B cell (primary cell): ENCODE results near the gene HNRNPC. TPM values are rescaled to one million over a fixed set of nuclear protein-coding genes. Genes with fewer than 3 reads are reported as not detected.

ENCODE experiments used
- ATAC-seq: fragments of 200-7000 bp; cut with Tn5 transposase; one replicate; pipeline ENCODE4 v1.10.0; 2021; ENCODE audit warnings: low read depth, mild to moderate bottlenecking, moderate number of reproducible peaks, moderate library complexity
- CTCF ChIA-PET: fragments of 350-600 bp; sonication (Branson Sonifier 250); formaldehyde crosslinking; loops from one replicate; lab custom pipeline; 2021; ENCODE audit warnings: antibody characterized with exemption, inconsistent platforms; lab: Charles Lee
- POLR2A ChIA-PET: fragments of 350-600 bp; sonication (Branson Sonifier 250); formaldehyde crosslinking; loops from one replicate; lab custom pipeline; 2021; ENCODE audit warnings: antibody characterized with exemption; lab: Charles Lee
- DNase-seq: peaks from one replicate; pipeline ENCODE4 v3.0.0; 2013
- H2AFZ ChIP-seq: 2 replicates; pipeline ENCODE4 v1.6.1; 2012; ENCODE audit warnings: mild to moderate bottlenecking, low read depth, low read length; ENCODE audit not compliant: insufficient read depth, poor library complexity, severe bottlenecking
- H3K27ac ChIP-seq, 2 donors: 1 replicate in 1 of 2; 2 replicates in 1 of 2; pipeline ENCODE4 v1.5.1; 2012 to 2013; ENCODE audit warnings: low read length in 2 of 2, mild to moderate bottlenecking in 2 of 2, moderate library complexity in 1 of 2
- H3K27me3 ChIP-seq, 4 experiments: fragments of 200-600 bp in 1 of 4; sonication (generic) in 1 of 4; replicated peaks in 1 of 4; 1 replicate in 2 of 4; 2 replicates in 2 of 4; pipeline versions ENCODE4 v1.6.1 to v1.7.0; 2013 to 2016; ENCODE audit warnings: low read length in 3 of 4, mild to moderate bottlenecking in 2 of 4, mixed read lengths in 1 of 4, moderate library complexity in 1 of 4; ENCODE audit not compliant: insufficient read depth in 4 of 4, control insufficient read depth in 3 of 4; ENCODE audit errors: control extremely low read depth in 1 of 4
- H3K36me3 ChIP-seq, 2 experiments: replicated peaks in 1 of 2; 1 replicate in 1 of 2; 2 replicates in 1 of 2; pipeline versions ENCODE4 v1.6.1 to v1.7.1; 2013; ENCODE audit warnings: low read length in 1 of 2; ENCODE audit not compliant: insufficient read depth in 2 of 2, control insufficient read depth in 1 of 2; ENCODE audit errors: control extremely low read depth in 1 of 2, extremely low read depth in 1 of 2
- H3K4me1 ChIP-seq, 2 donors: fragments of 200-600 bp in 1 of 2; sonication (generic) in 1 of 2; 1 replicate in 1 of 2; 2 replicates in 1 of 2; pipeline versions ENCODE4 v1.5.1 to v1.6.1; 2013 to 2017; ENCODE audit warnings: low read length in 2 of 2; ENCODE audit not compliant: control insufficient read depth in 2 of 2, insufficient read depth in 2 of 2
- H3K4me2 ChIP-seq: replicated peaks from 2 replicates; pipeline ENCODE3; 2012; ENCODE audit warnings: mild to moderate bottlenecking, low read depth, low read length; ENCODE audit not compliant: poor library complexity, severe bottlenecking
- H3K4me3 ChIP-seq, 5 experiments: fragments of 200-600 bp in 1 of 5; sonication (generic) in 1 of 5; 1 replicate in 3 of 5; 2 replicates in 2 of 5; pipeline versions ENCODE4 v1.5.1 to v1.7.0; 2011 to 2016; ENCODE audit warnings: low read length in 4 of 5, mild to moderate bottlenecking in 4 of 5, low read depth in 2 of 5, control low read depth in 1 of 5, moderate library complexity in 1 of 5; ENCODE audit not compliant: insufficient read depth in 1 of 5; ENCODE audit errors: control extremely low read depth in 1 of 5, extremely low read depth in 1 of 5
- H3K79me2 ChIP-seq: fragments of 200-600 bp; sonication (generic); one replicate; pipeline ENCODE4 v1.6.0; 2016; ENCODE audit warnings: low read length; ENCODE audit not compliant: control insufficient read depth, insufficient read depth
- H3K9ac ChIP-seq: fragments of 200-600 bp; sonication (generic); 2 replicates; pipeline ENCODE4 v1.6.1; 2017; ENCODE audit warnings: mild to moderate bottlenecking, low read length, moderate library complexity
- H3K9me3 ChIP-seq, 3 donors: one replicate each; pipeline versions ENCODE4 v1.6.1 to v1.7.1; 2013; ENCODE audit warnings: low read length in 2 of 3; ENCODE audit not compliant: control insufficient read depth in 2 of 3, insufficient read depth in 1 of 3; ENCODE audit errors: control extremely low read depth in 1 of 3
- H4K20me1 ChIP-seq: 2 replicates; pipeline ENCODE4 v1.6.0; 2012; ENCODE audit warnings: mild to moderate bottlenecking, low read length; ENCODE audit not compliant: insufficient read depth, control insufficient read depth, poor library complexity, severe bottlenecking
- H3K27ac Mint-ChIP-seq: one replicate; pipeline ENCODE4 v1.8.0; 2021; ENCODE audit warnings: mixed read lengths
- H3K27me3 Mint-ChIP-seq: one replicate; pipeline ENCODE4 v1.8.0; 2021; ENCODE audit warnings: mixed read lengths
- H3K4me1 Mint-ChIP-seq: one replicate; pipeline ENCODE4 v1.8.0; 2021; ENCODE audit warnings: mixed read lengths
- H3K4me3 Mint-ChIP-seq: one replicate; pipeline ENCODE4 v1.8.0; 2021; ENCODE audit warnings: mixed read lengths
- H3K9me3 Mint-ChIP-seq: one replicate; pipeline ENCODE4 v1.8.0; 2022; ENCODE audit warnings: mixed read lengths; ENCODE audit not compliant: insufficient read depth
- EZH2 ChIP-seq: IDR thresholded peaks from 2 replicates; pipeline ENCODE4 v1.6.1; 2012; ENCODE audit warnings: borderline replicate concordance, low read depth, mild to moderate bottlenecking, moderate library complexity, low read length; ENCODE audit not compliant: insufficient read depth, poor library complexity, severe bottlenecking
- WGBS: methylation state at CpG from one replicate; pipeline ENCODE4 v1.1.5; 2013; ENCODE audit warnings: missing lambda C conversion rate; ENCODE audit not compliant: insufficient coverage; 5-methylcytosine and 5-hydroxymethylcytosine counted together
- intact Hi-C: fragments of 100-400 bp; cut with micrococcal nuclease; formaldehyde crosslinking; loops from one replicate; pipeline ENCODE4 v1.10.0; 2022
- polyA plus RNA-seq: library from polyadenylated mRNA; depleted of rRNA; stranded (reverse); fragments of >200 nt; gene quantifications from 2 replicates; pipeline ENCODE4 v1.2.3, GENCODE V29; 2012
- total RNA-seq, 2 donors: library from RNA; stranded (reverse); fragments of 120-200 nt in 1 of 2; gene quantifications; 1 replicate in 1 of 2; 2 replicates in 1 of 2; pipeline versions ENCODE4 v1.2.3 to v1.2.4, GENCODE V29; 2013 to 2022
- TF ChIP-seq, protein P1 (sequence below): fragments of 200-600 bp; IDR thresholded peaks from one replicate; pipeline ENCODE4 v1.8.0; 2022; ENCODE audit warnings: antibody characterized with exemption, mild to moderate bottlenecking

The HNRNPC gene
- total and polyA plus RNA-seq, 2 donors (not counting 1 experiment from before 2014, with no cell fraction given), result 358 to 497 TPM

DNA sequence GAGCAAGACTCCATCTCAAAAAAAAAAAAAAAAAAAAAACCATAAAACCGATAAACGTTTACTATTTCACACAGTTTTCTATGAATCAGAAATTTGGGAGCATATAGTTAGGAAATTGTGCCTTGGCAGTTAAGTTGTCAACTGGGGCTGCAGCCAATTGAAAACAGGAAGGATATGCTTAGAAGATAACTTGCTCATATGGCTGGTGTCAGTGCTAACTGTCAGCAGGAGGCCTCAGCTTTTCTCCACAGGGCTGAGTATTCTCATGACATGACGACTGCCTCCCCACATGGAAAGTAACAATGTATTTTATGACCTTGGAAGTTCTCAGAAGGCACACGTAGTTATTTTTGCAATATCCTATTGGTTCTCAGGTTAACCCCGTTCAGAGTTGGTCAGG is 83.8 kb downstream of the HNRNPC start:
- Histone ChIP-seq H3K4me2 (no peak overlapping the region), H3K9ac (no peak overlapping the region), H2AFZ (no peak overlapping the region), H3K9me3 (peaks cover 0 to 6% (median 3%) of the 10 kb centered on the region in 3 donors), H4K20me1 (no peaks in the 10 kb centered on the region), H3K27ac (no peak overlapping the region), H3K27me3 (no peaks in the 10 kb centered on the region), H3K79me2 (no peaks in the 10 kb centered on the region), H3K4me1 (no peaks in the 10 kb centered on the region), H3K4me3 (no peak overlapping the region), H3K36me3 (no peaks in the 10 kb centered on the region)
- ATAC-seq, result no peak
- Mint-ChIP-seq H3K4me3 (no peak overlapping the region), H3K4me1 (no peaks in the 10 kb centered on the region), H3K9me3 (peaks cover 4% of the 10 kb centered on the region), H3K27ac (no peak overlapping the region), H3K27me3 (peaks cover 25% of the 10 kb centered on the region)
- ChIA-PET CTCF (no interaction called here), POLR2A (no interaction called here)
- no peak for DNase-seq
- intact Hi-C loops, result no loop called here
- TF ChIP-seq EZH2, result no peak
- TF ChIP-seq, protein P1, sequence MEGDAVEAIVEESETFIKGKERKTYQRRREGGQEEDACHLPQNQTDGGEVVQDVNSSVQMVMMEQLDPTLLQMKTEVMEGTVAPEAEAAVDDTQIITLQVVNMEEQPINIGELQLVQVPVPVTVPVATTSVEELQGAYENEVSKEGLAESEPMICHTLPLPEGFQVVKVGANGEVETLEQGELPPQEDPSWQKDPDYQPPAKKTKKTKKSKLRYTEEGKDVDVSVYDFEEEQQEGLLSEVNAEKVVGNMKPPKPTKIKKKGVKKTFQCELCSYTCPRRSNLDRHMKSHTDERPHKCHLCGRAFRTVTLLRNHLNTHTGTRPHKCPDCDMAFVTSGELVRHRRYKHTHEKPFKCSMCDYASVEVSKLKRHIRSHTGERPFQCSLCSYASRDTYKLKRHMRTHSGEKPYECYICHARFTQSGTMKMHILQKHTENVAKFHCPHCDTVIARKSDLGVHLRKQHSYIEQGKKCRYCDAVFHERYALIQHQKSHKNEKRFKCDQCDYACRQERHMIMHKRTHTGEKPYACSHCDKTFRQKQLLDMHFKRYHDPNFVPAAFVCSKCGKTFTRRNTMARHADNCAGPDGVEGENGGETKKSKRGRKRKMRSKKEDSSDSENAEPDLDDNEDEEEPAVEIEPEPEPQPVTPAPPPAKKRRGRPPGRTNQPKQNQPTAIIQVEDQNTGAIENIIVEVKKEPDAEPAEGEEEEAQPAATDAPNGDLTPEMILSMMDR, result no peak
- 60% methylated on average over 2 of the region's 5 CpGs for WGBS

DNA sequence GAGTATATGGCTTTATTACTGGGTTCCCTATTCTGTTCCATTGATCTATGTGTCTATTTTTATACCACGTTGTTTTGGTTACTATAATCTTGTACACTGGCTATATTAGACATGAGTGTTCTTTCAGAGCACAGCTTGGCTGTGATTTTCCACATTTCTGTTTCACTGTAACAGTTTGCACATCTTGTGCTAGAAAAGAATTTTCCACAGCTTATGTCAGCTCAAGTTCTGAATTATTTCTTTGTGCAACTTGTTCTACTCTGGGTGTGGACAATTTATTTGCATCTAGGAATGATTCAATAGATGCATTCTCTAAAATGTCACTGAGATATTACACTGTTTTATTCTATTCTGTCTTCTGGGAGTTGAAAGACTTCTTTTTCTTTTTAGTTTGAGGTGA is 85.0 kb downstream of the HNRNPC start:
- Mint-ChIP-seq H3K9me3 (peaks cover 4% of the 10 kb centered on the region), H3K4me1 (no peaks in the 10 kb centered on the region), H3K4me3 (no peak overlapping the region), H3K27me3 (peaks cover 29% of the 10 kb centered on the region), H3K27ac (no peak overlapping the region)
- Histone ChIP-seq H2AFZ (no peak overlapping the region), H3K4me1 (no peaks in the 10 kb centered on the region), H3K27ac (no peak overlapping the region), H3K9me3 (peaks cover 0 to 8% (median 3%) of the 10 kb centered on the region in 3 donors), H3K27me3 (no peaks in the 10 kb centered on the region), H3K36me3 (no peaks in the 10 kb centered on the region), H3K4me2 (no peak overlapping the region), H3K79me2 (no peaks in the 10 kb centered on the region), H3K4me3 (no peak overlapping the region), H4K20me1 (no peaks in the 10 kb centered on the region), H3K9ac (no peak overlapping the region)
- CTCF ChIA-PET, result no interaction called here
- ATAC-seq (no peak), DNase-seq (no peak)
- intact Hi-C loops, result no loop called here
- POLR2A ChIA-PET, result no interaction called here
- TF ChIP-seq EZH2, result no peak
- TF ChIP-seq, protein P1, result no peak
- no CpG with 5 or more reads among the region's 1 CpG for WGBS
